Suprapubic skin (tissue), 4 donors: ENCODE results near the gene NFIA. TPM values are rescaled to one million over a fixed set of nuclear protein-coding genes. Genes with fewer than 3 reads are reported as not detected.

Experiments used
- DNase-seq, 2 donors: peaks; one replicate each; pipeline ENCODE4 v3.0.0-alpha.2; 2019; ENCODE audit warnings: low spot score in 2 of 2
- H3K27ac ChIP-seq: fragments of 200-600 bp; sonication (generic); one replicate; pipeline ENCODE4 v1.5.1; 2019
- H3K27me3 ChIP-seq: fragments of 200-600 bp; sonication (generic); one replicate; pipeline ENCODE4 v1.5.1; 2019
- H3K36me3 ChIP-seq: fragments of 200-600 bp; sonication (generic); one replicate; pipeline ENCODE4 v1.5.1; 2019
- H3K4me1 ChIP-seq: fragments of 200-600 bp; sonication (generic); one replicate; pipeline ENCODE4 v1.5.1; 2019
- H3K4me3 ChIP-seq: fragments of 200-600 bp; sonication (generic); one replicate; pipeline ENCODE4 v1.5.1; 2019; ENCODE audit warnings: mild to moderate bottlenecking
- H3K9me3 ChIP-seq: fragments of 200-600 bp; sonication (generic); one replicate; pipeline ENCODE4 v1.5.1; 2019
- CTCF ChIP-seq, 2 donors: fragments of 200-600 bp in 1 of 2; fragments of 450-650 bp in 1 of 2; sonication (generic) in 1 of 2; IDR thresholded peaks; one replicate each; pipeline ENCODE4 v1.5.1; 2016 to 2019; ENCODE audit warnings: antibody characterized with exemption in 2 of 2, mild to moderate bottlenecking in 1 of 2, moderate library complexity in 1 of 2
- EP300 ChIP-seq: sonication (generic); formaldehyde crosslinking; IDR thresholded peaks from one replicate; pipeline ENCODE4 v1.6.1; 2017; ENCODE audit warnings: antibody characterized with exemption
- POLR2A ChIP-seq, 2 donors: fragments of 450-650 bp; IDR thresholded peaks; one replicate each; pipeline ENCODE4 v1.6.1; 2017; ENCODE audit warnings: antibody characterized with exemption in 2 of 2, mild to moderate bottlenecking in 2 of 2, moderate library complexity in 2 of 2
- POLR2AphosphoS5 ChIP-seq, 3 donors: sonication (generic); formaldehyde crosslinking; IDR thresholded peaks; one replicate each; pipeline ENCODE4 v1.6.1; 2017; ENCODE audit warnings: antibody characterized with exemption in 3 of 3
- WGBS: methylation state at CpG from one replicate; pipeline ENCODE4 v1.1.5; 2018; 5-methylcytosine and 5-hydroxymethylcytosine counted together
- total RNA-seq, 4 donors: library from RNA; depleted of rRNA; stranded (reverse); fragments of >200 nt; gene quantifications; one replicate each; pipeline ENCODE4 v1.1.0, GENCODE V29; 2016

NFIA gene
- total RNA-seq, 4 donors from 2014 or later, result 30.1 to 54.2 (median 48.2) TPM

- Histone ChIP-seq H3K9me3 (no peaks in the 10 kb centered on the region), H3K27ac (no peak overlapping the region), H3K4me1 (no peaks in the 10 kb centered on the region), H3K36me3 (peaks cover 11% of the 10 kb centered on the region), H3K27me3 (no peaks in the 10 kb centered on the region), H3K4me3 (no peak overlapping the region)
- WGBS, result 93% methylated on average over 2 of the region's 2 CpGs
- no peak for TF ChIP-seq POLR2AphosphoS5 (IDR thresholded peaks at IDR 0.05)
- no peak for TF ChIP-seq POLR2A (IDR thresholded peaks at IDR 0.05)
- TF ChIP-seq EP300, result no peak
- DNase-seq, result no peak
These were observed 297.3 kb downstream of the NFIA start for GRCh38 chr1:61379693-61380092.

GRCh38 chr1:61380561-61380960 is 298.2 kb downstream of the NFIA start:
- Histone ChIP-seq H3K36me3 (peaks cover 15% of the 10 kb centered on the region), H3K27me3 (no peaks in the 10 kb centered on the region), H3K4me1 (no peaks in the 10 kb centered on the region), H3K9me3 (no peaks in the 10 kb centered on the region), H3K4me3 (no peak overlapping the region), H3K27ac (no peak overlapping the region)
- DNase-seq, result no peak
- TF ChIP-seq EP300 (no peak), CTCF (IDR thresholded peaks at IDR 0.05) (no peak), POLR2AphosphoS5 (IDR thresholded peaks at IDR 0.05) (no peak), POLR2A (IDR thresholded peaks at IDR 0.05) (no peak)
- WGBS, result 71% methylated on average over 3 of the region's 3 CpGs

- no peaks in the 10 kb centered on the region for H3K27me3 ChIP-seq
- no peaks in the 10 kb centered on the region for H3K4me1 ChIP-seq
- no peak overlapping the region for H3K27ac ChIP-seq
- no peak for DNase-seq
- H3K9me3 ChIP-seq, result peaks cover 8% of the 10 kb centered on the region
- H3K36me3 ChIP-seq, result peaks cover 50% of the 10 kb centered on the region
- H3K4me3 ChIP-seq, result no peak overlapping the region
- TF ChIP-seq POLR2A (IDR thresholded peaks at IDR 0.05), result no peak
- TF ChIP-seq CTCF (IDR thresholded peaks at IDR 0.05), result no peak
- TF ChIP-seq EP300, result no peak
- no peak for TF ChIP-seq POLR2AphosphoS5 (IDR thresholded peaks at IDR 0.05)
- WGBS, result 93% methylated on average over 3 of the region's 3 CpGs
These were observed 304.0 kb downstream of the NFIA start for GRCh38 chr1:61386323-61386722.

GRCh38 chr1:61386770-61387169 is 304.4 kb downstream of the NFIA start:
- Histone ChIP-seq H3K9me3 (peaks cover 8% of the 10 kb centered on the region), H3K27me3 (no peaks in the 10 kb centered on the region), H3K36me3 (peaks cover 50% of the 10 kb centered on the region), H3K4me1 (no peaks in the 10 kb centered on the region), H3K4me3 (no peak overlapping the region), H3K27ac (no peak overlapping the region)
- TF ChIP-seq POLR2AphosphoS5 (IDR thresholded peaks at IDR 0.05) (no peak), EP300 (no peak)
- WGBS, result 88% methylated on average over 2 of the region's 2 CpGs
- no peak for DNase-seq

- H3K27ac ChIP-seq, result no peak overlapping the region
- TF ChIP-seq EP300 (no peak), POLR2A (IDR thresholded peaks at IDR 0.05) (no peak), CTCF (IDR thresholded peaks at IDR 0.05) (no peak), POLR2AphosphoS5 (IDR thresholded peaks at IDR 0.05) (no peak)
- no peak for DNase-seq
- WGBS, result 97% methylated on average over 3 of the region's 3 CpGs
- H3K4me1 ChIP-seq, result no peaks in the 10 kb centered on the region
- no peaks in the 10 kb centered on the region for H3K27me3 ChIP-seq
- no peak overlapping the region for H3K4me3 ChIP-seq
- H3K9me3 ChIP-seq, result peaks cover 8% of the 10 kb centered on the region
- H3K36me3 ChIP-seq, result peaks cover 50% of the 10 kb centered on the region
These were observed 305.5 kb downstream of the NFIA start for GRCh38 chr1:61387829-61388228.

- Histone ChIP-seq H3K9me3 (peaks cover 8% of the 10 kb centered on the region), H3K4me1 (peaks cover 2% of the 10 kb centered on the region), H3K27ac (no peak overlapping the region), H3K4me3 (no peak overlapping the region), H3K27me3 (no peaks in the 10 kb centered on the region), H3K36me3 (peaks cover 45% of the 10 kb centered on the region)
- 71% methylated on average over 1 of the region's 1 CpG for WGBS
- DNase-seq, result no peak
- TF ChIP-seq POLR2AphosphoS5 (IDR thresholded peaks at IDR 0.05) (no peak), EP300 (no peak), CTCF (IDR thresholded peaks at IDR 0.05) (no peak), POLR2A (IDR thresholded peaks at IDR 0.05) (no peak)
These were observed 306.2 kb downstream of the NFIA start for GRCh38 chr1:61388566-61388965.
